Aorta (tissue), 5 donors: ENCODE data around the gene RRBP1. TPM values are rescaled to one million over a fixed set of nuclear protein-coding genes. Genes with fewer than 3 reads are reported as not detected.

Experiments
- ATAC-seq: fragments of 200-7000 bp; cut with Tn5 transposase; one replicate; pipeline ENCODE4 v1.9.1; 2022; ENCODE audit warnings: moderate library complexity; ENCODE audit not compliant: low FRiP score
- DNase-seq, 2 donors: peaks; one replicate each; pipeline ENCODE4 v3.0.0-alpha.2; 2020
- H3K27ac ChIP-seq, 2 donors: one replicate each; pipeline ENCODE4 v1.5.1; 2013; ENCODE audit warnings: low read length in 2 of 2, mild to moderate bottlenecking in 2 of 2, moderate library complexity in 2 of 2, control low read depth in 1 of 2, inconsistent platforms in 1 of 2, low read depth in 1 of 2
- H3K27me3 ChIP-seq, 2 donors: one replicate each; pipeline ENCODE4 v1.6.1; 2013; ENCODE audit warnings: control low read depth in 1 of 2, low read length in 1 of 2, mild to moderate bottlenecking in 1 of 2, moderate library complexity in 1 of 2; ENCODE audit not compliant: insufficient read depth in 2 of 2, control insufficient read depth in 1 of 2
- H3K36me3 ChIP-seq, 2 donors: one replicate each; pipeline ENCODE4 v1.6.1; 2013; ENCODE audit warnings: control low read depth in 1 of 2, low read length in 1 of 2, mild to moderate bottlenecking in 1 of 2; ENCODE audit not compliant: insufficient read depth in 2 of 2, control insufficient read depth in 1 of 2
- H3K4me1 ChIP-seq, 2 donors: one replicate each; pipeline ENCODE4 v1.6.1; 2013; ENCODE audit warnings: low read length in 2 of 2, control low read depth in 1 of 2, mild to moderate bottlenecking in 1 of 2, moderate library complexity in 1 of 2; ENCODE audit not compliant: insufficient read depth in 2 of 2, control insufficient read depth in 1 of 2
- H3K4me3 ChIP-seq, 2 donors: one replicate each; pipeline ENCODE4 v1.5.1; 2013; ENCODE audit warnings: low read length in 2 of 2, control low read depth in 1 of 2, mild to moderate bottlenecking in 1 of 2
- H3K9me3 ChIP-seq: one replicate; pipeline ENCODE4 v1.6.1; 2013; ENCODE audit warnings: mild to moderate bottlenecking, low read length; ENCODE audit not compliant: control insufficient read depth
- WGBS, 2 donors: extraction: QIAGEN DNeasy Blood & Tissue Kit; methylation state at CpG; one replicate each; pipeline ENCODE4 v1.1.7; 2013; 5-methylcytosine and 5-hydroxymethylcytosine counted together
- intact Hi-C, 2 donors: fragments of 100-400 bp; cut with DNase I; formaldehyde crosslinking; loops; one replicate each; pipeline versions ENCODE4 v1.14.2 to v1.15.0; 2022
- polyA plus RNA-seq, 2 donors: library from polyadenylated mRNA; stranded (reverse); fragments of 200-250 nt; gene quantifications; one replicate each; pipeline ENCODE4 v1.2.3, GENCODE V29; 2013
- total RNA-seq, 2 donors: library from RNA; stranded (reverse); fragmentation: NEBNext Ultra II Directional; extraction: Animal tissue kit (Norgen Biotek cat#: 25700); gene quantifications; one replicate each; pipeline ENCODE4 v1.2.1, GENCODE V29; 2021
- donor health status: healthy with polysubstance abuse.
- donor health status: Bipolar disorder and iron deficiency.
- donor health status: DM: no; HTN: no; CAD: no.
- donor health status: DM: no; HTN: no; CAD: no.
- donor health status: DM: yes; HTN: yes; CAD: no.

Gene RRBP1
- total and polyA plus RNA-seq, 4 donors = 19.3 to 178 (median 122) TPM

GRCh38 chr20:17723301-17723691 is 41.3 kb upstream of the RRBP1 start:
- intact Hi-C loops = no loop called here
- Histone ChIP-seq H3K36me3 (no peaks in the 10 kb centered on the region), H3K4me1 (no peaks in the 10 kb centered on the region), H3K27me3 (no peaks in the 10 kb centered on the region), H3K4me3 (no peak overlapping the region), H3K27ac (no peak overlapping the region), H3K9me3 (no peaks in the 10 kb centered on the region)
- ATAC-seq (no peak), DNase-seq (no peak)
- WGBS, 2 donors = 93 to 95% methylated on average over 5 of the region's 5 CpGs

GRCh38 chr20:17722493-17723300 is 40.7 kb upstream of the RRBP1 start:
- no peaks in the 10 kb centered on the region for H3K9me3 ChIP-seq
- no peak overlapping the region for H3K27ac ChIP-seq
- H3K4me1 ChIP-seq = no peaks in the 10 kb centered on the region
- H3K4me3 ChIP-seq = no peak overlapping the region
- intact Hi-C loops = no loop called here
- H3K36me3 ChIP-seq = no peaks in the 10 kb centered on the region
- ATAC-seq (no peak), DNase-seq (no peak)
- WGBS, 2 donors = 91 to 93% methylated on average over 14 of the region's 14 CpGs
- H3K27me3 ChIP-seq = no peaks in the 10 kb centered on the region

DNA sequence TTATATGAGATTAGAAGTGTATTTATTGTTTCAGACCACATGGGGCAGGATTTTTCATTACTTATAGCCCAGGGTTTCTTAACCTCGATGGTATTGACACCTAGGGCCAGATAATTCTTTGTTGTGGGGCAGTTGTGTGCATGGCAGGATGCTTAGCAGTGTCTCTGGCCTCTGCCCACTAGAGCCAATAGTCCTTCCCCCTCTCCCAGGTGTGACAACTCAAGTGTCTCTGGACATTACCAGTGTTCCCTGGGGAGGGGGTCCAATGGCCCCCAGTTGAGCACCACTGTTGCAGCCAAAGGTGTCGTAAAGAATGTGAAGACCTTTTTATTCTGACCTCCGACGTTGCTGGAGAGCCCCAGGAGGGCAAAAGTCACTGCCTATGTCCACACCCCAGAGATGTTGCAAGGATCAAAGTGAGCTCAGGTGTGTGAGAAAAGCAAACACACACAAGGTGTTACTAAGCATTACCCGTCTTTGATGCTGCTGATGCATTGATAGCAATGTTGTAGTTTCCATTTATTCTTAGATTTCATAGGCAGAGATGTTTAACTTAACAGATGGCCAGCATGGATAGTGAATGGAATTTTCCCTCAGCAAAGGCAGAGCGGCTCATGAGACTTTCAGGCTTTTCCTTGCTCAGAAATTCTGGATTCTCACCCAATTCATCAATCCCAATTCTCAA is 39.9 kb upstream of the RRBP1 start:
- ATAC-seq (no peak), DNase-seq (no peak)
- no peaks in the 10 kb centered on the region for H3K27me3 ChIP-seq
- intact Hi-C loops = no loop called here
- no peak overlapping the region for H3K4me3 ChIP-seq
- no peaks in the 10 kb centered on the region for H3K4me1 ChIP-seq
- no peaks in the 10 kb centered on the region for H3K36me3 ChIP-seq
- no peak overlapping the region for H3K27ac ChIP-seq
- 76 to 82% methylated on average over 6 of the region's 6 CpGs for WGBS, 2 donors
- H3K9me3 ChIP-seq = no peaks in the 10 kb centered on the region

GRCh38 chr20:17720755-17721154 is 38.7 kb upstream of the RRBP1 start:
- DNase-seq = no peak

GRCh38 chr20:17716331-17716730 is 34.3 kb upstream of the RRBP1 start:
- 84 to 95% methylated on average over 7 of the region's 7 CpGs for WGBS, 2 donors
- Histone ChIP-seq H3K4me1 (no peaks in the 10 kb centered on the region), H3K4me3 (no peak overlapping the region), H3K9me3 (no peaks in the 10 kb centered on the region), H3K27ac (no peak overlapping the region), H3K27me3 (no peaks in the 10 kb centered on the region), H3K36me3 (no peaks in the 10 kb centered on the region)
- intact Hi-C loops = no loop called here
- DNase-seq (no peak), ATAC-seq (no peak)

More at GRCh38 chr20:17720755-17721154, 38.7 kb upstream of the RRBP1 start:
- intact Hi-C loops = no loop called here
- no peak for ATAC-seq
- H3K9me3 ChIP-seq = no peaks in the 10 kb centered on the region
- 89 to 93% methylated on average over 4 of the region's 4 CpGs for WGBS, 2 donors
- H3K36me3 ChIP-seq = no peaks in the 10 kb centered on the region
- H3K4me3 ChIP-seq = no peak overlapping the region
- H3K4me1 ChIP-seq = no peaks in the 10 kb centered on the region
- H3K27ac ChIP-seq = no peak overlapping the region
- H3K27me3 ChIP-seq = no peaks in the 10 kb centered on the region

DNA sequence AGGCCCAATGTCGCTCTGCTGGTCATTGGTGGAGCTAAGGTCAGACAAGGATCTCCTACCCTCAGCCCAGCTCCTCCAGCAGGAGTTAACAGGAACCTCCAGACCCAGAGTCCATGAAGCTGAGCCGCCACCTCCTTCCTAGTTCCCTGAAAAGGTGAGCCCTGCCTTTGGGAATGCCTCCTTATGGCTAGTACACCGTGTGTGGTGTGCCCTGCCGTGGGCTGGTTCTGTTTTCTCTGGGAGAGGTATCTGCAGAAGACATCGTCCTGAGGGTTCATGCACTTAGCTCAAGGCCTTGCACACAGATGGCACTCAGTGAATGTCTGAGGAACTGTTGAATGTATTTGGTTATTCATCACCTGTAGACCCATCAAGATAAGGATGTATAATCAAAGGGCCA is 33.0 kb upstream of the RRBP1 start:
- Histone ChIP-seq H3K27ac (no peak overlapping the region), H3K27me3 (no peaks in the 10 kb centered on the region), H3K9me3 (no peaks in the 10 kb centered on the region), H3K4me1 (no peaks in the 10 kb centered on the region), H3K36me3 (no peaks in the 10 kb centered on the region), H3K4me3 (no peak overlapping the region)
- ATAC-seq (no peak), DNase-seq (no peak)
- intact Hi-C loops = no loop called here
- 45 to 63% methylated on average over 5 of the region's 5 CpGs for WGBS, 2 donors

- Histone ChIP-seq H3K36me3 (no peaks in the 10 kb centered on the region), H3K4me3 (no peak overlapping the region), H3K27ac (no peak overlapping the region), H3K4me1 (no peaks in the 10 kb centered on the region), H3K9me3 (no peaks in the 10 kb centered on the region), H3K27me3 (no peaks in the 10 kb centered on the region)
- DNase-seq = no peak
- ATAC-seq = no peak
- intact Hi-C loops = no loop called here
- 3 to 9% methylated on average over 1 of the region's 1 CpG for WGBS, 2 donors
These were observed 32.6 kb upstream of the RRBP1 start for GRCh38 chr20:17714597-17714996.

DNA sequence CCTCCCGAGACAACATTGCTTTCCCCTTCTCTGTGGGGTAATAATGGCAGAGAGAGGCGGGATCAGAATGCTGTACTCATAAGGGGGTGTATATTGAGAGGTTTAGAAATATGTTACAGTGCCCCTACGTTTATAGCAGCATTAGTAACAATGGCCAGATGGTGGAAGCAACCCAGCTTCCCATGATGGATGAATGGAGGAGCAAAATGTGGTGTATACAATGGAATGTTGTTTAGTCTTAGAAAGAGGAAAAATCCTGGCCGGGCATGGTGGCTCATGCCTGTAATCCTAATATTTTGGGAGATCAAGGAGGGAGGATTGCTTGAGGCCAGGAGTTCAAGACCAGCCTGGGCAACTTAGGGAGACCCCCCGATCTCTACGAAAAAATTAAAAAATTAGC is 30.7 kb upstream of the RRBP1 start:
- Histone ChIP-seq H3K4me3 (no peak overlapping the region), H3K27ac (no peak overlapping the region), H3K27me3 (no peaks in the 10 kb centered on the region), H3K36me3 (no peaks in the 10 kb centered on the region), H3K4me1 (no peaks in the 10 kb centered on the region), H3K9me3 (no peaks in the 10 kb centered on the region)
- WGBS, 2 donors = 80 to 85% methylated on average over 6 of the region's 6 CpGs
- intact Hi-C loops = no loop called here
- no peak for ATAC-seq
- no peak for DNase-seq

- no peaks in the 10 kb centered on the region for H3K27me3 ChIP-seq
- H3K4me3 ChIP-seq = no peak overlapping the region
- no peak overlapping the region for H3K27ac ChIP-seq
- intact Hi-C loops = no loop called here
- H3K4me1 ChIP-seq = no peaks in the 10 kb centered on the region
- H3K9me3 ChIP-seq = no peaks in the 10 kb centered on the region
- 88 to 94% methylated on average over 4 of the region's 4 CpGs for WGBS, 2 donors
- H3K36me3 ChIP-seq = no peaks in the 10 kb centered on the region
- DNase-seq = no peak
- ATAC-seq = no peak
These were observed 30.2 kb upstream of the RRBP1 start for GRCh38 chr20:17712201-17712600.
